GM23338 (cell line): ENCODE data around the gene CEP68. TPM values are rescaled to one million over a fixed set of nuclear protein-coding genes. Genes with fewer than 3 reads are reported as not detected.

Experiments
- ATAC-seq: fragments of 200-7000 bp; cut with Tn5 transposase; 3 replicates; pipeline ENCODE4 v1.9.1; 2020
- DNase-seq: peaks from one replicate; pipeline ENCODE4 v3.0.0-alpha.2; 2015; ENCODE audit warnings: low spot score
- H2AFZ ChIP-seq: fragments of 200-600 bp; sonication (generic); 2 replicates; pipeline ENCODE4 v1.8.0; 2016; ENCODE audit warnings: antibody characterized with exemption, mild to moderate bottlenecking, moderate library complexity
- H3F3A ChIP-seq: fragments of 200-600 bp; sonication (generic); replicated peaks from 2 replicates; pipeline ENCODE4 v1.8.0; 2017; ENCODE audit warnings: antibody characterized with exemption, mixed run types, low read depth
- H3K27ac ChIP-seq: fragments of 200-600 bp; sonication (generic); 2 replicates; pipeline ENCODE4 v1.6.1; 2016; ENCODE audit warnings: low read depth
- H3K27me3 ChIP-seq: fragments of 200-600 bp; sonication (generic); 2 replicates; pipeline ENCODE4 v1.8.0; 2016; ENCODE audit warnings: mild to moderate bottlenecking, mixed run types, moderate library complexity; ENCODE audit not compliant: insufficient read depth
- H3K36me3 ChIP-seq: fragments of 200-600 bp; sonication (generic); 2 replicates; pipeline ENCODE4 v1.8.0; 2016; ENCODE audit warnings: mild to moderate bottlenecking; ENCODE audit not compliant: insufficient read depth
- H3K4me1 ChIP-seq: fragments of 200-600 bp; sonication (generic); 2 replicates; pipeline ENCODE4 v1.8.0; 2016; ENCODE audit warnings: mild to moderate bottlenecking, moderate library complexity; ENCODE audit not compliant: insufficient read depth
- H3K4me2 ChIP-seq: fragments of 200-600 bp; sonication (generic); 2 replicates; pipeline ENCODE4 v1.7.1; 2017; ENCODE audit warnings: mixed run types
- H3K4me3 ChIP-seq: fragments of 200-600 bp; sonication (generic); 2 replicates; pipeline ENCODE4 v1.6.1; 2016; ENCODE audit warnings: mixed run types
- H3K79me2 ChIP-seq: fragments of 200-600 bp; sonication (generic); replicated peaks from 2 replicates; pipeline ENCODE4 v1.8.0; 2017; ENCODE audit warnings: mild to moderate bottlenecking; ENCODE audit not compliant: insufficient read depth
- H3K9me2 ChIP-seq: fragments of 200-600 bp; sonication (generic); 2 replicates; pipeline ENCODE4 v1.8.0; 2017; ENCODE audit not compliant: insufficient read depth
- H4K20me1 ChIP-seq: fragments of 200-600 bp; sonication (generic); replicated peaks from 2 replicates; pipeline ENCODE4 v1.8.0; 2017; ENCODE audit warnings: mild to moderate bottlenecking; ENCODE audit not compliant: insufficient read depth
- H3K27ac Mint-ChIP-seq: 2 replicates; pipeline ENCODE4 v1.8.0; 2020; ENCODE audit warnings: inconsistent platforms, mild to moderate bottlenecking, moderate library complexity, mixed read lengths
- H3K27me3 Mint-ChIP-seq: 3 replicates; pipeline ENCODE4 v1.8.0; 2022; ENCODE audit warnings: low read depth, mild to moderate bottlenecking, moderate library complexity, mixed read lengths, inconsistent platforms; ENCODE audit not compliant: insufficient read depth, poor library complexity
- H3K36me3 Mint-ChIP-seq: 3 replicates; pipeline ENCODE4 v1.8.0; 2021; ENCODE audit warnings: low read depth, mild to moderate bottlenecking, inconsistent platforms, moderate library complexity, mixed read lengths
- H3K4me1 Mint-ChIP-seq: 3 replicates; pipeline ENCODE4 v1.8.0; 2020; ENCODE audit warnings: mild to moderate bottlenecking, inconsistent platforms, mixed read lengths
- H3K4me3 Mint-ChIP-seq: 3 replicates; pipeline ENCODE4 v1.8.0; 2021; ENCODE audit warnings: moderate library complexity, mild to moderate bottlenecking, inconsistent platforms, mixed read lengths
- H3K9me3 Mint-ChIP-seq: 3 replicates; pipeline ENCODE4 v1.8.0; 2020; ENCODE audit warnings: moderate library complexity, mild to moderate bottlenecking, inconsistent platforms, mixed read lengths
- CREB1 ChIP-seq: fragments of 250-450 bp; sonication (Bioruptor Pico); IDR thresholded peaks from 2 replicates; pipeline ENCODE4 v1.5.0; 2020; ENCODE audit warnings: low read depth, mild to moderate bottlenecking, moderate library complexity
- EZH2 ChIP-seq: fragments of 200-600 bp; sonication (generic); IDR thresholded peaks from one replicate; pipeline ENCODE4 v1.8.0; 2017; ENCODE audit warnings: antibody characterized with exemption, mild to moderate bottlenecking, low read depth; ENCODE audit not compliant: unreplicated experiment
- EZH2phosphoT487 ChIP-seq: fragments of 200-600 bp; sonication (generic); IDR thresholded peaks from one replicate; pipeline ENCODE4 v1.8.1; 2018; ENCODE audit warnings: antibody characterized with exemption; ENCODE audit not compliant: unreplicated experiment
- JUNB ChIP-seq: IDR thresholded peaks from one replicate; pipeline ENCODE4 v1.6.1; 2016; ENCODE audit warnings: antibody characterized with exemption; ENCODE audit not compliant: unreplicated experiment
- NANOG ChIP-seq: IDR thresholded peaks from 2 replicates; pipeline ENCODE4 v1.6.1; 2016; ENCODE audit warnings: antibody characterized with exemption, borderline replicate concordance
- POLR2AphosphoS5 ChIP-seq: IDR thresholded peaks from 2 replicates; pipeline ENCODE4 v1.6.1; 2016; ENCODE audit warnings: antibody characterized with exemption, low read depth
- STAT1 ChIP-seq: IDR thresholded peaks from one replicate; pipeline ENCODE4 v1.6.1; 2016; ENCODE audit warnings: antibody characterized with exemption; ENCODE audit not compliant: unreplicated experiment
- ZNF114 ChIP-seq: fragments of 250-450 bp; sonication (Bioruptor Pico); IDR thresholded peaks from 2 replicates; pipeline ENCODE4 v1.5.0; 2020; ENCODE audit warnings: mild to moderate bottlenecking, moderate library complexity
- ZNF331 ChIP-seq: fragments of 250-450 bp; sonication (Bioruptor Pico); IDR thresholded peaks from 2 replicates; pipeline ENCODE4 v1.5.0; 2020; ENCODE audit warnings: low read depth, mild to moderate bottlenecking, moderate library complexity
- polyA plus RNA-seq: library from polyadenylated mRNA; unstranded; fragments of >200 nt; fragmentation: Nextera tagmentation; extraction: Ambion mirVana; gene quantifications from 2 replicates; pipeline ENCODE4 v1.2.1, GENCODE V29; 2016
- total RNA-seq: library from RNA; depleted of rRNA; stranded (reverse); fragments of >200 nt; shearing (Covaris generic); gene quantifications from 2 replicates; pipeline ENCODE4 v1.2.3, GENCODE V29; 2014
- TF ChIP-seq, protein P1 (sequence below): IDR thresholded peaks from one replicate; pipeline ENCODE4 v1.6.1; 2018; ENCODE audit warnings: antibody characterized with exemption; ENCODE audit not compliant: unreplicated experiment
- TF ChIP-seq, protein P2 (sequence below): IDR thresholded peaks from 2 replicates; pipeline ENCODE4 v1.6.1; 2016; ENCODE audit warnings: antibody characterized with exemption
- TF ChIP-seq, protein P3 (sequence below): fragments of 250-450 bp; sonication (Bioruptor Pico); IDR thresholded peaks from 2 replicates; pipeline ENCODE4 v1.5.0; 2020; ENCODE audit warnings: mild to moderate bottlenecking, moderate library complexity
- TF ChIP-seq, protein P4 (sequence below), 2 experiments: fragments of 200-600 bp in 1 of 2; sonication (generic) in 1 of 2; conservative IDR thresholded peaks; 2 replicates each; pipeline versions ENCODE4 v1.5.1 to v1.6.1; 2016 to 2017; ENCODE audit warnings: antibody characterized with exemption in 2 of 2, low read depth in 2 of 2, mild to moderate bottlenecking in 2 of 2, moderate library complexity in 1 of 2

The CEP68 gene
- total and polyA plus RNA-seq, 2 experiments from 2014 or later, result 13.0 to 24.4 TPM

DNA sequence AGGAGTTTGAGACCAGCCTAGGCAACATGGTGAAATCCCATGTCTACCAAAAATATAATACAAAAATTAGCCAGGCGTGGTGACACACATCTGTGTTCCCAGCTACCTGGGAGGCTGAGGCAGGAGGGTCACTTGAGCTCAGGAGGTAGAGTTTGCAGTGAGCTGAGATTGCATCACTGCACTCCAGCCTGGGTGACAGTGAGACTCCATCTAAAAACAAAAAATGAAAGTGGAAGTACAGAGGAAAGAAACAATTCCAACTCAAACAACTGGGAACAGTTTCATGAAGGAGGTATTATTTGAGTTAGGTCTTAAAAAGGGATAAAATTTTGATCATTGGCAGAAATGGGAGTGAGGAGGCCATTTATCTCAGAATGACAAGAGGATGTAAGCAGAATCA is 80.0 kb downstream of the CEP68 start:
- Mint-ChIP-seq H3K4me3 (no peak overlapping the region), H3K27me3 (peaks cover 6% of the 10 kb centered on the region), H3K9me3 (no peaks in the 10 kb centered on the region), H3K27ac (no peak overlapping the region), H3K36me3 (no peaks in the 10 kb centered on the region), H3K4me1 (peaks cover 1% of the 10 kb centered on the region; the same call in 1 of the 3 replicates)
- Histone ChIP-seq H4K20me1 (no peaks in the 10 kb centered on the region), H3K79me2 (no peaks in the 10 kb centered on the region), H2AFZ (no peak overlapping the region), H3K27ac (no peak overlapping the region), H3F3A (no peaks in the 10 kb centered on the region), H3K4me1 (peaks cover 1% of the 10 kb centered on the region), H3K27me3 (no peaks in the 10 kb centered on the region), H3K4me2 (no peak overlapping the region), H3K36me3 (no peaks in the 10 kb centered on the region), H3K4me3 (no peak overlapping the region), H3K9me2 (no peaks in the 10 kb centered on the region)
- no peak for ATAC-seq
- DNase-seq, result no peak
- TF ChIP-seq STAT1 (no peak), POLR2AphosphoS5 (no peak), ZNF114 (CRISPR knock-in tag) (no peak), ZNF331 (no peak), EZH2 (no peak), CREB1 (CRISPR knock-in tag) (no peak), EZH2phosphoT487 (no peak), NANOG (no peak), JUNB (no peak)
- TF ChIP-seq, protein P1, sequence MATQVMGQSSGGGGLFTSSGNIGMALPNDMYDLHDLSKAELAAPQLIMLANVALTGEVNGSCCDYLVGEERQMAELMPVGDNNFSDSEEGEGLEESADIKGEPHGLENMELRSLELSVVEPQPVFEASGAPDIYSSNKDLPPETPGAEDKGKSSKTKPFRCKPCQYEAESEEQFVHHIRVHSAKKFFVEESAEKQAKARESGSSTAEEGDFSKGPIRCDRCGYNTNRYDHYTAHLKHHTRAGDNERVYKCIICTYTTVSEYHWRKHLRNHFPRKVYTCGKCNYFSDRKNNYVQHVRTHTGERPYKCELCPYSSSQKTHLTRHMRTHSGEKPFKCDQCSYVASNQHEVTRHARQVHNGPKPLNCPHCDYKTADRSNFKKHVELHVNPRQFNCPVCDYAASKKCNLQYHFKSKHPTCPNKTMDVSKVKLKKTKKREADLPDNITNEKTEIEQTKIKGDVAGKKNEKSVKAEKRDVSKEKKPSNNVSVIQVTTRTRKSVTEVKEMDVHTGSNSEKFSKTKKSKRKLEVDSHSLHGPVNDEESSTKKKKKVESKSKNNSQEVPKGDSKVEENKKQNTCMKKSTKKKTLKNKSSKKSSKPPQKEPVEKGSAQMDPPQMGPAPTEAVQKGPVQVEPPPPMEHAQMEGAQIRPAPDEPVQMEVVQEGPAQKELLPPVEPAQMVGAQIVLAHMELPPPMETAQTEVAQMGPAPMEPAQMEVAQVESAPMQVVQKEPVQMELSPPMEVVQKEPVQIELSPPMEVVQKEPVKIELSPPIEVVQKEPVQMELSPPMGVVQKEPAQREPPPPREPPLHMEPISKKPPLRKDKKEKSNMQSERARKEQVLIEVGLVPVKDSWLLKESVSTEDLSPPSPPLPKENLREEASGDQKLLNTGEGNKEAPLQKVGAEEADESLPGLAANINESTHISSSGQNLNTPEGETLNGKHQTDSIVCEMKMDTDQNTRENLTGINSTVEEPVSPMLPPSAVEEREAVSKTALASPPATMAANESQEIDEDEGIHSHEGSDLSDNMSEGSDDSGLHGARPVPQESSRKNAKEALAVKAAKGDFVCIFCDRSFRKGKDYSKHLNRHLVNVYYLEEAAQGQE, result no peak
- TF ChIP-seq, protein P2, sequence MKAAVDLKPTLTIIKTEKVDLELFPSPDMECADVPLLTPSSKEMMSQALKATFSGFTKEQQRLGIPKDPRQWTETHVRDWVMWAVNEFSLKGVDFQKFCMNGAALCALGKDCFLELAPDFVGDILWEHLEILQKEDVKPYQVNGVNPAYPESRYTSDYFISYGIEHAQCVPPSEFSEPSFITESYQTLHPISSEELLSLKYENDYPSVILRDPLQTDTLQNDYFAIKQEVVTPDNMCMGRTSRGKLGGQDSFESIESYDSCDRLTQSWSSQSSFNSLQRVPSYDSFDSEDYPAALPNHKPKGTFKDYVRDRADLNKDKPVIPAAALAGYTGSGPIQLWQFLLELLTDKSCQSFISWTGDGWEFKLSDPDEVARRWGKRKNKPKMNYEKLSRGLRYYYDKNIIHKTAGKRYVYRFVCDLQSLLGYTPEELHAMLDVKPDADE, result no peak
- TF ChIP-seq, protein P3, sequence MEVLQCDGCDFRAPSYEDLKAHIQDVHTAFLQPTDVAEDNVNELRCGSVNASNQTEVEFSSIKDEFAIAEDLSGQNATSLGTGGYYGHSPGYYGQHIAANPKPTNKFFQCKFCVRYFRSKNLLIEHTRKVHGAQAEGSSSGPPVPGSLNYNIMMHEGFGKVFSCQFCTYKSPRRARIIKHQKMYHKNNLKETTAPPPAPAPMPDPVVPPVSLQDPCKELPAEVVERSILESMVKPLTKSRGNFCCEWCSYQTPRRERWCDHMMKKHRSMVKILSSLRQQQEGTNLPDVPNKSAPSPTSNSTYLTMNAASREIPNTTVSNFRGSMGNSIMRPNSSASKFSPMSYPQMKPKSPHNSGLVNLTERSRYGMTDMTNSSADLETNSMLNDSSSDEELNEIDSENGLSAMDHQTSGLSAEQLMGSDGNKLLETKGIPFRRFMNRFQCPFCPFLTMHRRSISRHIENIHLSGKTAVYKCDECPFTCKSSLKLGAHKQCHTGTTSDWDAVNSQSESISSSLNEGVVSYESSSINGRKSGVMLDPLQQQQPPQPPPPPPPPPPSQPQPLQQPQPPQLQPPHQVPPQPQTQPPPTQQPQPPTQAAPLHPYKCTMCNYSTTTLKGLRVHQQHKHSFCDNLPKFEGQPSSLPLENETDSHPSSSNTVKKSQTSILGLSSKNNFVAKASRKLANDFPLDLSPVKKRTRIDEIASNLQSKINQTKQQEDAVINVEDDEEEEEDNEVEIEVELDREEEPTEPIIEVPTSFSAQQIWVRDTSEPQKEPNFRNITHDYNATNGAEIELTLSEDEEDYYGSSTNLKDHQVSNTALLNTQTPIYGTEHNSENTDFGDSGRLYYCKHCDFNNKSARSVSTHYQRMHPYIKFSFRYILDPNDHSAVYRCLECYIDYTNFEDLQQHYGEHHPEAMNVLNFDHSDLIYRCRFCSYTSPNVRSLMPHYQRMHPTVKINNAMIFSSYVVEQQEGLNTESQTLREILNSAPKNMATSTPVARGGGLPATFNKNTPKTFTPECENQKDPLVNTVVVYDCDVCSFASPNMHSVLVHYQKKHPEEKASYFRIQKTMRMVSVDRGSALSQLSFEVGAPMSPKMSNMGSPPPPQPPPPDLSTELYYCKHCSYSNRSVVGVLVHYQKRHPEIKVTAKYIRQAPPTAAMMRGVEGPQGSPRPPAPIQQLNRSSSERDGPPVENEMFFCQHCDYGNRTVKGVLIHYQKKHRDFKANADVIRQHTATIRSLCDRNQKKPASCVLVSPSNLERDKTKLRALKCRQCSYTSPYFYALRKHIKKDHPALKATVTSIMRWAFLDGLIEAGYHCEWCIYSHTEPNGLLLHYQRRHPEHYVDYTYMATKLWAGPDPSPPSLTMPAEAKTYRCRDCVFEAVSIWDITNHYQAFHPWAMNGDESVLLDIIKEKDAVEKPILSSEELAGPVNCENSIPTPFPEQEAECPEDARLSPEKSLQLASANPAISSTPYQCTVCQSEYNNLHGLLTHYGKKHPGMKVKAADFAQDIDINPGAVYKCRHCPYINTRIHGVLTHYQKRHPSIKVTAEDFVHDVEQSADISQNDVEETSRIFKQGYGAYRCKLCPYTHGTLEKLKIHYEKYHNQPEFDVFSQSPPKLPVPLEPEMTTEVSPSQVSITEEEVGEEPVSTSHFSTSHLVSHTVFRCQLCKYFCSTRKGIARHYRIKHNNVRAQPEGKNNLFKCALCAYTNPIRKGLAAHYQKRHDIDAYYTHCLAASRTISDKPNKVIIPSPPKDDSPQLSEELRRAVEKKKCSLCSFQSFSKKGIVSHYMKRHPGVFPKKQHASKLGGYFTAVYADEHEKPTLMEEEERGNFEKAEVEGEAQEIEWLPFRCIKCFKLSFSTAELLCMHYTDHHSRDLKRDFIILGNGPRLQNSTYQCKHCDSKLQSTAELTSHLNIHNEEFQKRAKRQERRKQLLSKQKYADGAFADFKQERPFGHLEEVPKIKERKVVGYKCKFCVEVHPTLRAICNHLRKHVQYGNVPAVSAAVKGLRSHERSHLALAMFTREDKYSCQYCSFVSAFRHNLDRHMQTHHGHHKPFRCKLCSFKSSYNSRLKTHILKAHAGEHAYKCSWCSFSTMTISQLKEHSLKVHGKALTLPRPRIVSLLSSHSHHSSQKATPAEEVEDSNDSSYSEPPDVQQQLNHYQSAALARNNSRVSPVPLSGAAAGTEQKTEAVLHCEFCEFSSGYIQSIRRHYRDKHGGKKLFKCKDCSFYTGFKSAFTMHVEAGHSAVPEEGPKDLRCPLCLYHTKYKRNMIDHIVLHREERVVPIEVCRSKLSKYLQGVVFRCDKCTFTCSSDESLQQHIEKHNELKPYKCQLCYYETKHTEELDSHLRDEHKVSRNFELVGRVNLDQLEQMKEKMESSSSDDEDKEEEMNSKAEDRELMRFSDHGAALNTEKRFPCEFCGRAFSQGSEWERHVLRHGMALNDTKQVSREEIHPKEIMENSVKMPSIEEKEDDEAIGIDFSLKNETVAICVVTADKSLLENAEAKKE (CRISPR knock-in tag), result no peak
- TF ChIP-seq, protein P4, sequence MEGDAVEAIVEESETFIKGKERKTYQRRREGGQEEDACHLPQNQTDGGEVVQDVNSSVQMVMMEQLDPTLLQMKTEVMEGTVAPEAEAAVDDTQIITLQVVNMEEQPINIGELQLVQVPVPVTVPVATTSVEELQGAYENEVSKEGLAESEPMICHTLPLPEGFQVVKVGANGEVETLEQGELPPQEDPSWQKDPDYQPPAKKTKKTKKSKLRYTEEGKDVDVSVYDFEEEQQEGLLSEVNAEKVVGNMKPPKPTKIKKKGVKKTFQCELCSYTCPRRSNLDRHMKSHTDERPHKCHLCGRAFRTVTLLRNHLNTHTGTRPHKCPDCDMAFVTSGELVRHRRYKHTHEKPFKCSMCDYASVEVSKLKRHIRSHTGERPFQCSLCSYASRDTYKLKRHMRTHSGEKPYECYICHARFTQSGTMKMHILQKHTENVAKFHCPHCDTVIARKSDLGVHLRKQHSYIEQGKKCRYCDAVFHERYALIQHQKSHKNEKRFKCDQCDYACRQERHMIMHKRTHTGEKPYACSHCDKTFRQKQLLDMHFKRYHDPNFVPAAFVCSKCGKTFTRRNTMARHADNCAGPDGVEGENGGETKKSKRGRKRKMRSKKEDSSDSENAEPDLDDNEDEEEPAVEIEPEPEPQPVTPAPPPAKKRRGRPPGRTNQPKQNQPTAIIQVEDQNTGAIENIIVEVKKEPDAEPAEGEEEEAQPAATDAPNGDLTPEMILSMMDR (conservative IDR thresholded peaks at IDR 0.05; ENCODE audit: low read depth in 2 of 2), result no peak
